HG02970 (cell line): ENCODE results near the gene KSR1.
A peak's percentile ranks its signal among the peaks of the same experiment; 100 is the strongest.
"Not testable (repeated sequence)": the region's sequence is repeated elsewhere in the genome, so short reads cannot be mapped to it uniquely, and the experiment has no call there.

Source experiments
- ATAC-seq: cut with Tn5 transposase; IDR thresholded peaks from one replicate; pipeline ENCODE4 v1.9.1; 2021; ENCODE audit warnings: mild to moderate bottlenecking, moderate library complexity, moderate number of reproducible peaks; ENCODE audit not compliant: unreplicated experiment, low FRiP score

The KSR1 gene

GRCh38 chr17:27455914-27456680, at the start of gene KSR1:
Gene KSR1 (plus strand): TSS chr17:27456448. CDS start chr17:27456644, 196 bp downstream.
- ATAC-seq = peak; percentile 86

DNA sequence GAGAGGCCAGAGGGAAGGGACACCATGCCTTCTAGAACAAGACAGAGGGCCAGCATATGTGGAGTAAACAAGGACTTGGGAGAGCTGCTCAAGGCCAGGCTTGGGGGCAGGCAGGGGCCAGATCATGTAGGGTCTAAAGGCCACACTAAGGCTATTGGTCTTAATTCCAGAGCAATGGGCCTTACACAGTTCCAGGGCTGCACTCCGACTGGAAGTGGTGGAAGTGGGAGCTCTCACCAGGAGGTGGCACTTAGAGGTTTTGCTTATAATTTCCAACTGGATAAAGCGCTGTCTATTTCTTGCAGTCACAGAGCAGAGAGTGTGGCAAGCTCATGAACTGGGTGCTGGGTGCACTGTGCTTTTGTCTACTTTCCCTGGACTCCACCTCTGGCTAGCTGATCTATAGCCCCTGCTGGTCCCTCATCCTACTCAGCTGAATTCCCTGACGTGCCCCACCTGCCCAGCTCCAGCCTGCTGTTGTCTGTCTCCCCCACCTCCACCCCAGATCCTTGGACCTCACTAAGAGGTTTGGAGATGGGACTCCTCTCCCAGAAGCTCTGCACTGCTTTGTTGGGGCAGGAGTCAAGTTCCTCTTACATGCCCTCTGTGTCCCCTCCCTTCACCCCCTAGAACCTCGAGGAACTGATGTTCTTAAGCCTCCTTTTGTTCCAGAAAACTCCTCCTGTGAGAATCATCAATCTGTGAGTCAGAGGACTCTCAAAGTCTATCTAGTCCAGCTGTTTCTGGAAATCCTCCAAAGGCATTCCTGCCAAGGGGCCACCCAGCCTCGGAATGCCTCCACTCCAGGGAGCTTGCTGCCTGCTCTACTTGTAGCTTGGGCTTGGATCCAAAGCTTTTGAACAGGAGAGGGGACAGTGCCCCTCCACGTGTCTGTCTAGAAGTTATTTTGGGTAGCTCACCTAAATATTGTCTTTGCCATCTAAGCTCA, 48.1 kb upstream of the KSR1 start:
- ATAC-seq = no peak

- no peak for ATAC-seq
Observed at GRCh38 chr17:27408891-27409290, 47.4 kb upstream of the KSR1 start.

GRCh38 chr17:27412158-27412557, 44.1 kb upstream of the KSR1 start:
- not testable (repeated sequence) for ATAC-seq

DNA sequence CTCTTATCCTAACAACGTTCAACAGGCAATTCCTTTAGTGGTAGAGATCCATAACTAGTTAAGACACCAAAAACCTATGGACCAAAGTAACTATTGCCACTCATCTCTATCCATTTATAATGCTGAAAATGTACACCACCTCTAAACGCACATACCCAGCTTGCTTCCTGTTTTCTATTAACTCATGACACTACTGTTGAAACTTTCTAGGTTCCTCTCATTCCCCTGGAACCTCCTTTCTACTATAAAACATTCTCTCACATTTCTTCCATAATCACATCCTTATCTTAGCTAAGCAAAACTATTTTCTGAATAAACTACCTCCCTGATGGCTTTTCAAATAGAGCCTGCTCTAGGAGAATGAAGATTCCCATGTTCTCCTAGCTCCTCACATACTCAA, 42.9 kb upstream of the KSR1 start:
- no peak for ATAC-seq

- ATAC-seq = no peak
Observed at GRCh38 chr17:27413792-27414191, 42.5 kb upstream of the KSR1 start.

DNA sequence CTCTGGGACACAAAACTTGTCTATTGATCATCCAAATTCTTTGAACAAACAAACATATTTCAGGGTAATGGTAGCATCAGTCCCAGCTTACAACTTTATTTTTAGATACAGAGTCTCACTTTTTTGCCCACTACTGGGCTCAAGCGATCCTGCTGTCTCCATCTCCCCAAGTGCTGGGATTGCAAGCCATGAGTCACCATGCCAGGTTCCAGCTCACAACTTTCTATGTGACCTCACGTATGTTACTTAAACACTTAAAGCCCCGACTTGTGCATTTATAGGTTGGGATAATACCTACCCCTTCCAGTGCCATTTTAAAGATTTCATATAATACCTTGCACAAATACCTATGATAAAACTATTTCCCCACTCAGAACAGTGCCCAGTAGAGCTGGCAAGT, 42.0 kb upstream of the KSR1 start:
- no peak for ATAC-seq

GRCh38 chr17:27414694-27415093, 41.6 kb upstream of the KSR1 start:
- ATAC-seq = no peak

GRCh38 chr17:27415120-27415795, 41.0 kb upstream of the KSR1 start:
- no peak for ATAC-seq

GRCh38 chr17:27417596-27418365, 38.5 kb upstream of the KSR1 start:
- no peak for ATAC-seq

DNA sequence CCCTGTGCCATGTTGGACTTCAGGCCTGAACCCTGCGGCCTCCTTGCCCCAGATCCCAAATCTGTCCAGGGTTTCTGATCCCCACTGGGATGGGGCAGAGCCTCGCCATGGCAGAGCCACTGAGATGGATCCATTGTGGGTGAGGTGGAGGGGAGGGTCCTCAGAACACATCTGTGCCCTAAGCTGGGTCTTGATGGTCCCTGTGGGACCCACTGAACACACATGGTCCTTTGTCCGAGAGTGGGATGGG, 38.0 kb upstream of the KSR1 start:
- ATAC-seq = no peak

- ATAC-seq = no peak
Observed at GRCh38 chr17:27419156-27419555, 37.1 kb upstream of the KSR1 start.

- ATAC-seq = no peak
Observed at GRCh38 chr17:27420211-27420950, 35.9 kb upstream of the KSR1 start.

DNA sequence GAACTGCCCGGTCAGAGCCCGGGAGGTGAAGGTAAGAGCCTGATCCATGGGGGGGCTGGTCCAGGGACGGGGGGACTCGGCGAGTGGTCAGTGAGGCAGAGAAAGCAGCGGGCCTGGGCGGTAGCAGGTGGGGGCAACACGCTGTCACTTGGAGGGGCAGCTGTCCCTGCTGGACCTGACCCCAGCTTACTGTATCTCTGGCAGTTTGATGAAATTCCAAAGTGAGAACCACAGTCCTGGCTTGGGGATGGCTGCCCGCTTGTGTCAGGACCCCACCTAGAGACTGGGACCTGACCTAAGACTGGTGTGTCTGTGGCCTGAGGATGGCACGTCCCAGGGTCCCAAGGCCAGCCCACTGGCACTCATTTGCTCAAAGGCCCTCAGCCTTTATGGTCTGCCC, 35.1 kb upstream of the KSR1 start:
- no peak for ATAC-seq

GRCh38 chr17:27421626-27422025, 34.6 kb upstream of the KSR1 start:
- ATAC-seq = not testable (repeated sequence)

DNA sequence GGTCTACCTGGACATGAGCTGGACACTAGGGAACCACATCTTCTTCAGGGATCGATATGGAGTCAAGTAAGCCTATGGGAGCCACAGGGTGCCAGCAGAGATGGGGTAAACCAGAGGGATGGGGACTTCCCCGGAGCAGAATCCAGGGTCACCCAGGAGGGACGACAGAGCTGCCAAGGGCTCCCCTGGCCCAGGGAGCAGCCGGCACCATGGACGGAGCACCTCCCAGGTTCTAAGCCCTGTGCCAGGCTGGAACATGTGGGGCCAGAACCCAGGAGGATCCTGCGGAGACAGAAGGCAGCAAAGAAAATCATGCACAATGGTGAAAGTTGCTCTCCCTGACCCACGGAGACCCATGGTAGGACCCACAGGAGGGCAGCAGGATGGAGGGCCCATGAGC, 33.6 kb upstream of the KSR1 start:
- ATAC-seq = no peak

DNA sequence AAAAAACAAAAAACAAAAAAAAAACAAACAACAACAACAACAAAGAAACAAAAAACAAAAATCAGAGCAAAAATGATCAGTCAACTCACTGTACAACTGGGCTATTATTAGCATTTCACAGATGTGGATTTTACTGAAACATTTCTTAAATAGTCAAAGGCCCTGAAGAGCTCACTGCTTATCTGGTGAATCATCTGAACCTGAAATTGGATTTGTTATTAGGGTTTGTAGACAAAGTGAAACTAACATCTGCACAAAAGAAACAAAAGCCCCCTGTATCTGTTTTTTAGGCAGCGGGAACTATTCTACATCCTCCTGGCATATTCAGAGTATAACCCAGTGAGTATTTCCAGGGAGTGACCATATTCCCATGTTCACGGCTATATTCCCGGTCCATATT, 32.6 kb upstream of the KSR1 start:
- no peak for ATAC-seq

- ATAC-seq = no peak
Observed at GRCh38 chr17:27424516-27424915, 31.7 kb upstream of the KSR1 start.

- ATAC-seq = no peak
Observed at GRCh38 chr17:27424941-27425340, 31.3 kb upstream of the KSR1 start.

GRCh38 chr17:27425571-27425970, 30.7 kb upstream of the KSR1 start:
- ATAC-seq = not testable (repeated sequence)
